GM18519 (cell line): ENCODE data around the gene USP12.
"Not testable (repeated sequence)": the region's sequence is repeated elsewhere in the genome, so short reads cannot be mapped to it uniquely, and the experiment has no call there.

Experiments used
- ATAC-seq: cut with Tn5 transposase; IDR thresholded peaks from one replicate; pipeline ENCODE4 v1.9.1; 2021; ENCODE audit warnings: mild to moderate bottlenecking, moderate library complexity; ENCODE audit not compliant: unreplicated experiment, low FRiP score

USP12 gene

GRCh38 chr13:27171244-27171826, at the start of gene USP12:
Gene USP12, minus strand, starts transcription at chr13:27171811. Its CDS starts 172 bp downstream, at chr13:27171639.
- ATAC-seq: no peak

GRCh38 chr13:27219611-27220010, 48.0 kb upstream of the USP12 start:
- ATAC-seq: no peak

GRCh38 chr13:27218861-27219260, 47.2 kb upstream of the USP12 start:
- ATAC-seq: not testable (repeated sequence)

GRCh38 chr13:27217791-27218190, 46.2 kb upstream of the USP12 start:
- not testable (repeated sequence) for ATAC-seq

- not testable (repeated sequence) for ATAC-seq
These were observed 41.8 kb upstream of the USP12 start for GRCh38 chr13:27213386-27213785.

GRCh38 chr13:27211771-27212364, 40.3 kb upstream of the USP12 start:
- ATAC-seq: no peak

- ATAC-seq: no peak
These were observed 39.7 kb upstream of the USP12 start for GRCh38 chr13:27211271-27211670.

GRCh38 chr13:27208514-27208913, 36.9 kb upstream of the USP12 start:
- ATAC-seq: no peak

- ATAC-seq: no peak
These were observed 32.2 kb upstream of the USP12 start for GRCh38 chr13:27203854-27204253.

- no peak for ATAC-seq
These were observed 31.6 kb upstream of the USP12 start for GRCh38 chr13:27203186-27203585.

- ATAC-seq: no peak
These were observed 30.1 kb upstream of the USP12 start for GRCh38 chr13:27201661-27202060.

- no peak for ATAC-seq
These were observed 28.9 kb upstream of the USP12 start for GRCh38 chr13:27200413-27201070.

- ATAC-seq: no peak
These were observed 28.1 kb upstream of the USP12 start for GRCh38 chr13:27199696-27200095.

- no peak for ATAC-seq
These were observed 27.6 kb upstream of the USP12 start for GRCh38 chr13:27199211-27199610.

GRCh38 chr13:27194895-27195764, 23.5 kb upstream of the USP12 start:
- no peak for ATAC-seq

GRCh38 chr13:27194209-27194608, 22.6 kb upstream of the USP12 start:
- ATAC-seq: no peak

- ATAC-seq: no peak
These were observed 21.9 kb upstream of the USP12 start for GRCh38 chr13:27193496-27193895.

- no peak for ATAC-seq
These were observed 21.4 kb upstream of the USP12 start for GRCh38 chr13:27192973-27193372.

GRCh38 chr13:27192367-27192766, 20.8 kb upstream of the USP12 start:
- ATAC-seq: not testable (repeated sequence)

GRCh38 chr13:27189192-27189591, 17.6 kb upstream of the USP12 start:
- no peak for ATAC-seq

- ATAC-seq: no peak
These were observed 16.6 kb upstream of the USP12 start for GRCh38 chr13:27188239-27188638.
